Measurements from ENCODE around the gene ZNF791.
"Not testable (repeated sequence)": the region's sequence is repeated elsewhere in the genome, so short reads cannot be mapped to it uniquely, and the experiment has no call there.

Gene ZNF791

DNA sequence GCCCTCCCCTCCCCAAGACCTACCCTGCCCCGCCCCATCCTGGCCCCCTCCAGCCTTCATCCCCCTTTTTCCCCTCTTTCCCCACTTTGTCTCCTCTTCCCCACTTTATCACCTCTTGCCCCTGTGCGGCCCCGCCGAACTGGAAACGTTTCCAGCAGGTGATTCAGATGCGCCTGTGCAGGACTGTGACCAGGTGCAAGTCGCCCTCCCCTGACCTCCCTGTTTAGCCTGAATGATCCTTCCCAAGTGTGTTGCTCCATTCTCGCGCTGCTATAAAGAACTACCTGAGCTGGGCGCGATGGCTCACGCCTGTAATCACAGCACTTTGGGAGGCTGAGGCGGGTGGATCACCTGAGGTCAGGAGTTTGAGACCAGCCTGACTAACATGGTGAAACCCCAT lies 25.9 kb downstream of the ZNF791 start:
- DNase-seq = no peak

DNA sequence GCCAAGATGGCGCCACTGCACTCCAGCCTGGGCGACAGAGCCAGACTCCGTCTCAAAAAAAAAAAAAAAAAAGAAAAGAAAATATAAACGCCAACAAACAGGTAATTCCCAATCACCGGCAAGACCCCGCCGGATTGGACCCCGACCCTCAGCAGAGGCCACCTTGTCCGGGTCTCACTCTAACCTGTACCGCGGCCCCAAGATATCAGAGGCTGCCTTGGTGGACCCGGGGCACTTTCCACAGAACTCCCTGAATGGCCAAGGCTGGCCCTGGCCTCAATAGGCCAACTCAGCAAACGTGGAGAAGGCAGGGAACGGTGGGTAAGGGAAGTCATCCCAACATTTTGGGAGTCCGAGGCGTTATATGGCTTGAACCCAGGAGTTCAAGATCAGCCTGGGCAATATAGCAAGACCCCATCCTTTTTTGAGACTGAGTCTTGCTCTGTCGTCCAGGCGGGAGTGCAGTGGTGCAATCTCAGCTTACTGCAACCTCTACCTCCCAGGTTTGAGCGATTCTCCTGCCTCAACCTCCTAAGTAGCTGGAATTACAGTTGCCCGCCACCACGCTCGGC lies 28.0 kb downstream of the ZNF791 start:
- DNase-seq = no peak

DNA sequence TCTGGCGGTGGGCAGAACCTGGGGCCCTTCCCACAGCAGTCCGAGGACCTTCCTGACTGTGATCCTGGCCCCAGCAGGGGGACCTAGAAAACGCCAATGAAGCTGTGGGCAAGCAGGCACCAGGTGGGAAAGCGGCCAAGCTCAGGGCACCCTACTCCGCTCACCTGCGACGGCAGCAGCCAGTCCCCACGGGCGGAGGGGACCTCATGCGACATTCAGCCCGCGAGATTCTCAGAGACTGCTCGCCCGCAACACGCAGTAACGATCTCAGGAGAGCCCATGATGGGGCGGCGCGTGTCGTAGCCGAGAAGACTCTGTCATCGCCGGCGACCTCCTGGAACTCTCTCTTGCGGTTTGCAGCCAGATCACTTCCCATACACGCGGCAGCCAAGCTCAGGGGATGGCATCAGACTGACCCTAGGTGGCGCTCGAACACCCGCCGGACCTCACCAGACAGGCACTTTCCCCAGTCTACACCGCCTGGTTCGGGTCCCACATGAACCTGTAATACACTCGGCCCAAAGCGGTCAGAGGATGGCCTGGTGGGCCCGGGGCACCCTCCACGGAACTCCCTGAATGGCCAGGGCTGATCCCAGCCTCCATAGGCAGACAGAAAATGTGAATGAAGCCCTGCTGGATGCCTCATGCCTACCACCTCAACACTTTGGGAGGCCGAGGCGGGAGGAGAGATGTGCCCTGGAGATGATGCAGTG lies 29.3 kb downstream of the ZNF791 start:
- peak; percentile 86 for DNase-seq

DNA sequence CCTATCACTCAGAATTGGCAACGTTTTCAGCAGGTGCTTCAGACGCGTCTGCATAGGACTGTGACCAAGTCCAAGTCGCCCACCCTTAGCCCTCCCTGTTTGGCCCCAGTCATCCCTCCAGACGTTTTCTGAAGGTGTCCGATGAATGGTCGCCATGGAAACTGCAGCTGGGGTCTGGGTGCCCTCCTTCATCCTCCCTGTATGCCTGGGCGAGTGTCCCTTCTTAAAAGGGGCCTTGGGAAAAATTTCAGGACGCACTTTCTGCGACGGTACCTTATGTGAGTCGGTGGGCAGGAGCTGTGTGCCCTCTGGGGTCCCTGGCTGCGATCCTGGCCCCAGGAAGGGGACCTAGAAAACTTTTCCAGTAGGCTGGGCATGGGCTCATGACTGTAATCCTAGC lies 30.7 kb downstream of the ZNF791 start:
- DNase-seq = no peak

DNA sequence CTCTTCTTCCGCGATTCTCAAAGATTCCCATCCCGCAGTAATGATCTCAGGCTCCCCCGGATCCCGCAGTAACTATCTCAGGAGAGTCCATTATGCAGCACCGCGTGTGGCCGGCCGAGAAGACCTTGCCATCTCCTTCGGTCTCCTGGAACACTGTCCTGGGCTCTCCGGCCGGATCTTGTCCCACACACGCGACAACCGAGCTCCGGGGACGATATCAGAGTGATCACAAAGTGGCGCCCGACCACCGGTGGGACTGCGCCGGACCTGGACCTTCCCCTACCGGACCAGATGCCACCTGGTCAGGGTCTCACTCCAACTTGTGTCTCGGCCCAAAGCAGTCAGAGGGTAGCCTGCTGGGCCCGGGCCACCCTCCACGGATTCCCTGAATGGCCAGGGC lies 31.8 kb downstream of the ZNF791 start:
- no peak for DNase-seq

DNA sequence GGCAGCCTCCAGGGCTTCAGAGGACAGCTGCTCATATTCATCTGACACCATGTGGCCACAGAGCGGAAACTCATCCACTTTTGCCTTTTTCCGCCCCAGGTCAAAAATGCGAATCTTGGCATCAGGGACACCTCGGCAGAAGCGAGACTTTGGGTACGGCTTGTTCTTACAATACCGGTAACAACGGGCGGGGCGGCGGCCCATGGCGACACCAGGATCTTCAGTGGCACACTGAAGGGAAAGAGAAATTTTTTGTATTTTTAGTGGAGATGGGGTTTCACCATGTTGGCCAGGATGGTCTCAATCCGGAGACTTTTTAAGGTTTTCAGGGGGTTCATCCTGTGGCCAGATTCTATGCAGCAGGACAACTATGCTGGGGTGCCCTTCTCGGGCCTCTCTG lies 33.0 kb downstream of the ZNF791 start:
- DNase-seq = not testable (repeated sequence)

DNA sequence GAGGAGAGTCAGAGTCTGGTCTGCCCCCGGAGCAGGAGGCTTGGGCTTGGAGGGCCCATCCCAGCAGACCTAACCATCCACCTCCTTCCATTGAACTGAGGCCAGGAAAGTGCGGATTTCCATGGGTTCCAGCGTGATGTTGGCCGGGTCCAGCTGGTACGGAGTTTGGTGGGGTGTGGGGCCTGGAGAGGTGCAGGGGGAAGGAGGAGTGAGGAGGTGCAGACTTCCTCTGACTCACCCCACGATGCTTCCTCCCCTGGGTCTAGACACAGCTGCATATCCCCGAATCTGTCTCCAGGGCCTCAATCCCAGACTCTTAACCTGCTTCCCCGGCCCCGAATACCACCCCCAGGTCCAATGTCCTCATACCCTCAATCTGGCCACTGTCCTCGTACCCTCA lies 35.8 kb downstream of the ZNF791 start:
- DNase-seq = no peak

DNA sequence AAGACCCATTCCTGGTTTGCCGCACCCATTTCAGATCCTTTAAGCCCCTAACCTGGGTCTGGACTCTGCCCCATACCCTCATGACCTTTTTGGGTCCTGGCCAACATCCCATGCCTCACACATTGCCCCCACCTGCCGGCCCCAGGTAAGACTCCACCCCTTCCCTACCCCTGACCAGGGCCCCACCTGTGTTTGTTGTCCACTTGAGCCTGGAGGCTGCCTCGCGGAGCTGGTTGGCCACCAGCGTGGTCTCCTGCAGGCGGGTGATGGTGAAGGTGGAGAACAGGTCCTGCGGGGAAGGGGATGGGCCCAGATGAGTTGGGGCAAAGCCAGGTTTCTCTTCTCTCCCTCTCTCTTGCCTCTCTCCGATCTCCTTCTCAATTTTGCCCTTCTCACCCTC lies 36.3 kb downstream of the ZNF791 start:
- no peak for DNase-seq

DNA sequence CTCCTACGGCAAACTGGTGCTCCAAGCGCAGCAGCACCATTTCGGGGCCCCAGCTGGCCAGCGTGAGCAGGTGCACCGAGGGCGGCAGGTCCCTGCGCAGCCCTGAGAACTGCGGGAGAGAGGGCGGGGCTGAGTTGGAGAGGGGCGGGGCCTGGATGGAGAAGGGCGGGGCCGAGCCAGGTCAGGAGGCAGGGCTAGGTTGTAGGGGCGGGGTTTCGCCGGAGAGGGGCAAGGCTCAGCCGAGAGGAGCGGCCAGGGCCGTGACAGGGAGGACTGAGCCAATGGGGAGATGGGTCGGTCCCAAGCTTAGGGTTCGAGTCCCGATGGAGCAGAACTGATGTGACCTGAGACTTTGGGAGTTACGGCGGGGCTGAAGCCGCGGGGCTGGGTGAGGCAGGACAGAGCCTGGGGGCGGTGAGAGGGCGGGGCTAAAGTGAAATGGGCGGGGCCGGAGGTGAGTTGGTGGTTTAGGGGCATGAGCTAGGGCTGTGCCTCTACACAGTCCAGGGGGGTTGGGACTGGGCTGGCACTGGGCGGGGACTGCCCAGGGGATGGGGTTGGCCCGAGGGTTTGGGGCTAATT lies 36.9 kb downstream of the ZNF791 start:
- DNase-seq = peak; percentile 29

DNA sequence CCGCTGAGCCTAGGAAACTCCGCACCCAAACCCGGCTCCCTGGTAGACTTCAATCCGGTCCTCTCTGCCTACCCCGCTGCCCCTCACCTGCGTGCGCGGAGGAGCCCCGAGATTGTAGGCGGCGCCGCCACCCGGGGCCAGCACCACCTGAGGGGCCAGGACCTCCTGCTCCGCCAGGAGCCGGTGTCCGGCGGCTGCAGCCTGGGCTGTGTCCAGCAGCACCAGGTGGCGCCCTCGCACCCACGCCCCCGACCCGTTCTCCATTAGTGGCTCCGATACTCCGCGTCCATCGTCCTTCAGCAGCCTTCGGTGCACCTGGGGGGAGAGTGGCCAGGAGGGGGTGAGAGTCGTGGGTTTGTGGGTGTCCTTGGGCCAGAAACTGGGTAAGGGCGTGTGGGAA lies 37.4 kb downstream of the ZNF791 start:
- DNase-seq = no peak

DNA sequence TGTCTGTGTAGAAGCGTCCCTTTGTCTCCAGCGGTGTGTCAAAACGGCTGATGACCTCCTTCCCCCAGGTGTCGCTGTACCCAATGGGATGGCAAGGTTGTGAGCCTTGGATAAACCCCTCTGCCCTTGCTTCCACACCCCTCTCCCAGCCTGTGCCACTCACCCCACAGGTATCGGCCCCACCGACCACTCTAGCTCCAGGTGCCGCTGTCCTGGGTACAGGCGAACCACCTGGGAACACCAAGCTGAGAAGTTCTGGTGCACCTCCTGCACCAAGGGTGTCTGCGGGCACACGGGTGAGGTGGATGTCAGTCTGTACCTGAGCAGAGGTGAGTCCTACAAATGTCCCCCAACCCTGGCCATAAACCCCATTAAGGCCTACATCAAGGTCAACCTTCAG lies 39.2 kb downstream of the ZNF791 start:
- DNase-seq = no peak

DNA sequence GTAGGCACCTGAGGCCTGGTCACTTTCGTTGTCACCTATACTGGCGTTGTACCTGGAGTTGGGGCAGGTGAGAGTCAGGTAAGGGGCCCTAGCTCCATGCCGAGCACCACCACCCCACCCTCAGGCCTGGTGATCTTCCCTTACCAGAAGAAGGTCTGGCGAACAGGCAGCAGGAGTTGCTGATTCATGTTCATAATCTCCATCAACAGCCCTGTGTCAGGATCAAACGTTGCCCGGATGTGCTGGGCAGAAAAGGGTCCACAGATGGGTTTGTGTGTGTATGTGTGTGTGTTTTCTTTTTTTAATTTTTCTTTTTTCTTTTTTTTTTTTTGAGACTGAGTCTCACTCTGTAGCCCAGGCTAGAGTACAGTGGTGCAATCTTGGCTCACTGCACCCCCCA lies 41.5 kb downstream of the ZNF791 start:
- DNase-seq = no peak

DNA sequence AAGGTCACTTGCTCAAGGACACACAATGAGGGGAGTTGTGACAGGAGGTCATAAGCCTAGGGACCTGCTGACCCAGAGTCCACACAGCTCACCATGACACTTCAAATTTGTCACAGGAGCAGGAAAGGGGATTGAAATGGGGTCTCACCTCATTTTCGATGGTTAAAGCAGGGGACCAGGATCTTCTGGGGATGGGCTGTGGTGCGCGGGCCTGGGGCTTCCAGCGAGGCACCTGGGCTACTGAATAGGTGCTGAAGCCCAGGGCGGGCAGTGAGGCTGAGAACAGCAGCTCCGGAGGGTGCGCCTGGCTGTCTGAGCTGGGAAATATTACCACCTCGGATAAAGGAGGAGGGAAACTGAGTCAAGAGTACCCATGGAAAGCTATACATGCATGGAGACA lies 44.8 kb downstream of the ZNF791 start:
- no peak for DNase-seq

DNA sequence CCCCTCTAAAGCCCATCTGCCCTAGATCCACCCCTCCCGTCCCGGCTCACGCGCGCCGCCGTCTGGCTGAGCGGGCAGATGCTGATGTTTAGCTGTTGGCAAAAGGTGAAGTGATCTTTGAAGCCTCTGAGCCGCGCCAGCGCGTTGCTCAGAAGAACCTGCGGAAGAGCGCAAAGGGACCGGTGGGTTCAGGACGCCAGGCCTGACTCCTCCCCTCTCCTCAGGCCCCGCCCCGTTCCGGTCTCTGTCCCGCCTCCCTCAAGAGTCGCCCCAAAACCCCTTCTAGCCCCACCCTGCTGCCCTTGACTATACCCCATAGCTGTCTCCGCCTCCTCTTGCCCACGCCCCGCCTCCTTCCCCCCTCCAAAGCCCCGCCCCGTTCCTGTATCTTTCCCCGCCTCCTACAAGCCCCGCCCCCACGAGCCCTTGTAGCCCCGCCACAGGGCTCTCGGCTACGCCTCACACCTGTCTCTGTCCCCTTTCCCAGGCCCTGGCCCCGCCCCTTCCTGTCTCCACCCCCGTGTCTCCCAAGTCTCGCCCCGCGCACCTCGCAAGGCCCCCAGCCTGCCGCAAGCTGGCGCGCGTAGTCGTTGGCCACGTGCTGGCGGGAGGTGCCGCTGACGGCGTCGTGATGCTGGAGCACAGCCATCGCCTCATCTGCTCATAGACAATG lies 46.3 kb downstream of the ZNF791 start:
- peak; percentile 28 for DNase-seq

DNA sequence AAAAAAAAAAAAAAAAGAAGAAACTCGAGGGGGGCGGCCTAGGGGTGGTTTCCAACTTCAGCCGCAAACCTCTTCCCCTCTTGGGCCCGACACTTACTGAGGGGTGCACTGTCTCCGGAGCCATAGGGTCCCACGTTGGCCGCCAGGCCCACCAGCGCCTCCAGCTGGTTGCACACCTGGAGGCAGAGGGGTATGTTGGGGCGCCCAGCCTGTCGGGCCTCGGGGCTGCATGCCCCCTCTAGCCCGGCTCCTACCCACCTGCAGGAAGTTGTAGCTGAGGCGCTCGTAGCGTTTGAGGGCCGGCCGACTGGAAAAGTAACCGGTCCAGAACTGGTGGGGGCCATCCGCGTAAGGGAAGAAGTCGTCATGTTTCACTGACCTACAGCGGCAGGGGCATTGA lies 47.2 kb downstream of the ZNF791 start:
- no peak for DNase-seq

DNA sequence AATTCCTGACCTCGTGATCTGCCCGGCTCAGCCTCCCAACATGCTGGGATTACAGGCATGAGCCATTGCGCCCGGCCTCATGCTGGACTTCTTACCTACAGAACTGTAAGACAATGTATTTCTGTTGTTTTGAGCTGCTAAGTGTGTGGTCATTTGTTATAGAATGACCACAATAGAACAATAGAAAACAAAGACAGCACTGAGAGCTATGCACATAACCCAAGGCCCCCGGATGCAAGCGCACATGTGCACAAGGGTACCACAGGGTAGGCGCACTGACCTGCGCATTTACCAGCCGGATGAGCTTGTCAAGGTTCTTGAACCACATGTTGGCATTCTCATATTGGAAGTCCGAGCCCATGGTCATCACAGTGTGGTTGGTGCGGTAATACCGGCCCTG lies 50.3 kb downstream of the ZNF791 start:
- no peak for DNase-seq

DNA sequence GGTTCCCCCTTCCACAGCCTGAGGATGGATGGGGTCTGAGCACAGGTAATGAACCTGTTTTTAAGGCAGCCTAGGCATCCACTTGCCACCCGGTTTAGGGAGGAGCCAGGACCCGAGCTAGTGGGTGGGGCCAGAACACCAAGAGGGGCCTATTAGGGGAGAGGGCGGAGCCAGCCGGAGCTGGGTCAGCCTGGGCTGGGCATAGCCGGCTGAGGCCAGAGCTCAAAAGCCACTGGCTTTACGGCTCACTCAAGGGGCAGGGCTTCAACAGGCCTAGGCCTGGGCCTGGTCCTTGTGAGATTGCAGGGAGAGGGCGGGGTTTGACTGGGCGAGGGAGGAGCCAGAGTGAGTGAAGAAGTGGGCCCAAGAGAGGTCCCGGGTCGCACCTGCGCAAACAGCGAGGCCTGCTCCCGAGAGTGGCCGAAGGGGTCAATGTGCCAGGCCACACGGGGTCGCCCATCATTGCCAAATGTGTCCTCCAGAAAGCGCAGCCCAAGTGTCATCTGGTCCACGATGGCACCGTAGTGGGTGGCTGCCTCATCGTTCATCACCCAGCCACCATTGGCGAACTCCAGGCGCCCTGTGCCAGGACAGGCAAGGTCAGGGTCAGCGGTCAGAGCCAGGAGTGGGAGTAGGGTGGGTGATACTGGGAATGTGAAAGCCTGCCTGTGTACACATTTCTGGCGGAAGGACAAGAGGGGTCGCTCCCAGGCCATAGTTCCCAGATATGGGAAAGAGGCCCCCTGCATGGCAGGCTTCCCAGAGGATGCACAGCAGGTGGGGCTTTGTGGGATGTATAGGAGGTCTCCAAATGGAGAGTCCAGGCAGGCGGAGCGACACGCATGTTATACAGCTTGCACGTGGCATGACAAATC lies 53.9 kb downstream of the ZNF791 start:
- no peak for DNase-seq

DNA sequence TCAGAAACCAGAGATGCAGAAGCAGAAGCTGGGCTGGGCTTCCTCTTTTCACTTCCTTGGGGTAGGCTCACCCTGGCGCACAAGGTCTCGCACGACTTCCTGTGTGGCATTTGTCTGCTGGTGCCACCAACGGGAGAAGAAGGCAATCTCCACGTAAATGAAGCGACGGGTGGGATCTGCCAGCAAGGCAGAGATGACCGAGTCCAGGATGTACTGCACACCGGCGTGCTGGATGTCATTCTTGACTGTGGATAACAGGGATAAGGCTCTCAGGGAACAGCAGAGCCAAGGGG lies 54.5 kb downstream of the ZNF791 start:
- peak; percentile 59 for DNase-seq

DNA sequence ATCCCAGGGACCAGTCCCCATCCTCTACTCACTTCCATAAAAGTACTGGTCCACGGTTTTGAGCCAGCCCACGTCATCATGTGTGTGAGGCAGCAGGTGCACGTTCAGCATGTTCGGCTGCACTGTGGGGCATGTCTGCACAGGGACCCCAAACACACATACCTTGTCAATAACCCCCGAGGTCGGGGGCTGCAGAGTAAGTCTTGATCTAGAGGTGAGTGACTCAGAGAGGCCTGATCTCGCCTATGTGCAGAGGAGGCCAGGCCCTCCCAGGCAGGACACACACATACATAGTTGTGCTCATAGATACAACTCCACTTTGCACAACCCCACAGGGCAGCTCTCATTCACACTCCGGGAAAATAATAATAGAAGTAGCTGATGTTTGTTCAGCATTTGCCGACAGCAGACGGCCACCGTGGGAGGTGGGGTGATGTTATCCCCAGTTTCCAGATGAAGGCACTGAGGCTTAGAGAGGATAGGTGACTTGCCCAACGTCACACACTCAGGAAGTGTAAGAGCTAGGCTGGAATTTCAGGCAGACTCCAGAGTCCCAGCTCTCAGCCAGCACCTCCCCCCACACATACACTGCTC lies 55.0 kb downstream of the ZNF791 start:
- no peak for DNase-seq

DNA sequence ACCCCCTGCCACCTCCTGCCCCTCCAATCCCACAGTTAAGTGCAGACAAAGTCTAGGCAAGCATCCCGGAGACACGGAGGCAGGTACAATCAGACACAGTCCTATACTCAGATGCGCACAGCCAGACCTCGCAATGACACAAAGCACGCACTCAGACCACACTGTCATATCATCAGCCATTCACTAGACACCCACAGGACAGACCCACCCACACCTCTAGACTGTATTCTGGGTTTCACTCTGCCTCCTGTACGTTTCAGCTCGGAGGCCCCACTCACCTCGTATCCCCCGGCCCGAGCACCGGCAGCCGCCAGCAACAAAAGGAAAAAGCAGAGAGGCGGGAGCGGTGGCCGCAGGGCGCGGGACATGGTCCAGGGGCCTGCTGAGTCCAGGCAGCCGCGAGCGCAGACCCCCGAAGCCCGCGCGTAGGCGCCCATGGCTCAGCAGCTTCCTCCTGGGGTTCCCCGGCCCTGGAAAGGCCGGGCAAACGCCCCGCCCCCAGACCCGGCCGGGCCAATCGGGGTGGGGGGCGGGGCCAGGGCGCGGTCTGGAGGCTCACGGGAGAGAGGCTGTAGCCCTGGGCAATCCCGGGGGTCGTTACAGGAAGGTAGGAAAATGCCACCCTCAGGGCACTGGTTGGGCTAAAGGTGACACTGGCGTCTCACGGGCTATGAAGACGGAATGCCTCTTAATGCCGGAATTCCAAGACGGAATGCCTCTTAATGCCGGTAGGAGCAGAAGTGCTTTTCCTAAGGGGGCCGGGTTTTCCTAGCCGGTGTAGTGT lies 55.7 kb downstream of the ZNF791 start, which contains the start of the genes MAN2B1 and WDR83:
MAN2B1 (minus strand) TSS at position 478 of the 784 bp plus-strand sequence; CDS start at position 437, 41 bp downstream.
WDR83 (plus strand) TSS at position 543 of the 784 bp plus-strand sequence. CDS start 2,984 bp downstream, outside the sequence.
- DNase-seq = peak; percentile 84

DNA sequence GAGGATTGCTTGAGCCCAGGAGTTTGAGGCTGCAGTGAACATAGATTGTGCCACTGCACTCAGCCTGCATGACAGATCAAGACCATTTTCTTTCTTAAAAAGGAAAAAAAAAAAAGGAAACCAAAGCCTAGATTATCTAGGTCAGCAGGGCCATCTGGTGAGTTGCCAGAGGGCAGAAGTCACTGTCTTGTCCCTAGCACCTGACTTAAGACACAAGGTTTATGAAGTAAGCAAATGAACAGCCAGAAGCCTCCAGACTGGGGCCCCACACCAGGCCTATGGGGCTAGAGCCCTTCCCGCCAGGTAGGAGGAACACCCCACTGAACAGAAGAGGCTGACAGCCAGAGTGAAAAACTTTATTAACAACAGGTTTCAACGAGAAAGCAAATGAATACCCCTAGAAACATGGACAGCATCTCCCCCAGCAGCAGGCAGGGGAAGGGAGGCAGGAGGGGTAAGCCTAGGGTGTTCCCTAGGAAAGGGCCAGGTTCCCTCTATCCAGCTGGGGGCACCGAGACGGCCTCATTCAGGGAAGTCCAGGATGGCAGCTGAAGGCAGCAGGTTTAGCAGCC lies 57.1 kb downstream of the ZNF791 start:
- no peak for DNase-seq

Data from activated naive CD4-positive, alpha-beta T cell treated with anti-CD3 and anti-CD28 coated beads, Interleukin-2, amount 50 U/mL, for 16 hours (primary cell).